RCC 7860 (cell line): Measurements from ENCODE around the gene TUSC2.
A peak's percentile ranks its signal among the peaks of the same experiment; 100 is the strongest.
"Not testable (repeated sequence)": the region's sequence is repeated elsewhere in the genome, so short reads cannot be mapped to it uniquely, and the experiment has no call there.

Experiments used
- DNase-seq: peaks from one replicate; pipeline ENCODE4 v3.0.0-alpha.2; 2015; ENCODE audit warnings: low spot score
- FAIRE-seq: peaks from 2 replicates; lab custom pipeline; 2012; peaks lifted over from hg19 to GRCh38; lab: Jason Lieb, UNC

The TUSC2 gene

GRCh38 chr3:50319894-50320625 is 8.0 kb downstream of the TUSC2 start:
- FAIRE-seq, result no peak
- DNase-seq, result no peak

- no peak for FAIRE-seq
Observed at GRCh38 chr3:50319181-50319893, 8.7 kb downstream of the TUSC2 start.

GRCh38 chr3:50318615-50319014 is 9.4 kb downstream of the TUSC2 start:
- no peak for DNase-seq

More at GRCh38 chr3:50319181-50319893, 8.7 kb downstream of the TUSC2 start:
- DNase-seq, result no peak

GRCh38 chr3:50318163-50318562 is 9.9 kb downstream of the TUSC2 start:
- DNase-seq (no peak), FAIRE-seq (no peak)

More at GRCh38 chr3:50318615-50319014, 9.4 kb downstream of the TUSC2 start:
- FAIRE-seq, result no peak

GRCh38 chr3:50317300-50317699 is 10.7 kb downstream of the TUSC2 start:
- FAIRE-seq (no peak), DNase-seq (no peak)

GRCh38 chr3:50316657-50317242 is 11.3 kb downstream of the TUSC2 start:
- DNase-seq (peak; percentile 75), FAIRE-seq (peak; percentile 62)

- DNase-seq, result no peak
- FAIRE-seq, result no peak
Observed at GRCh38 chr3:50314816-50315215, 13.2 kb downstream of the TUSC2 start.

- DNase-seq (no peak), FAIRE-seq (no peak)
Observed at GRCh38 chr3:50314342-50314741, 13.7 kb downstream of the TUSC2 start.

GRCh38 chr3:50312041-50312440 is 16.0 kb downstream of the TUSC2 start:
- not testable (repeated sequence) for FAIRE-seq, DNase-seq

- FAIRE-seq, result no peak
- peak; percentile 9 for DNase-seq
Observed at GRCh38 chr3:50304601-50305000, 23.4 kb downstream of the TUSC2 start.

- FAIRE-seq (no peak), DNase-seq (no peak)
Observed at GRCh38 chr3:50303013-50303815, 24.8 kb downstream of the TUSC2 start, which contains the start of gene HYAL1. Gene HYAL1, minus strand, starts transcription at chr3:50303574. Its CDS starts 618 bp downstream, at chr3:50302956.

GRCh38 chr3:50302095-50303012 is 25.7 kb downstream of the TUSC2 start:
- DNase-seq (no peak), FAIRE-seq (no peak)

GRCh38 chr3:50300681-50301254 is 27.3 kb downstream of the TUSC2 start:
- no peak for FAIRE-seq

GRCh38 chr3:50299929-50300680 is 27.9 kb downstream of the TUSC2 start:
- peak; percentile 14 for DNase-seq
- no peak for FAIRE-seq

More at GRCh38 chr3:50300681-50301254, 27.3 kb downstream of the TUSC2 start:
- no peak for DNase-seq

GRCh38 chr3:50299638-50299928 is 28.4 kb downstream of the TUSC2 start:
- DNase-seq (no peak), FAIRE-seq (no peak)

GRCh38 chr3:50298836-50299637 is 29.0 kb downstream of the TUSC2 start, which contains the start of the genes HYAL3 and NAA80:
Gene HYAL3, minus strand, starts transcription at chr3:50299405. Its CDS starts 3,803 bp downstream, at chr3:50295602.
Gene NAA80, minus strand, starts transcription at chr3:50299405. Its CDS starts 1,942 bp downstream, at chr3:50297463.
- peak; percentile 87 for FAIRE-seq
- DNase-seq, result peak; percentile 96

- DNase-seq (no peak), FAIRE-seq (no peak)
Observed at GRCh38 chr3:50297896-50298725, 29.9 kb downstream of the TUSC2 start.
